ENCODE data around the gene PNRC2. TPM values are rescaled to one million over a fixed set of nuclear protein-coding genes. Genes with fewer than 3 reads are reported as not detected.

PNRC2 gene
- total and polyA plus RNA-seq, 10 of the 15 experiments (the other 5 are each of a cell fraction or from before 2014, with no cell fraction given), result 106 to 205 (median 163) TPM

GRCh38 chr1:23924601-23925000, 35.0 kb upstream of the PNRC2 start (continued):
- no peak for TF ChIP-seq YY1 (IDR thresholded peaks at IDR 0.05; ENCODE audit: low read depth, low read length)
- no peak for TF ChIP-seq ZBED1 (IDR thresholded peaks at IDR 0.05; ENCODE audit: borderline replicate concordance)

- ChIA-PET SMC1A (ENCODE audit: uncharacterized antibody, unreplicated experiment) (interaction anchor here (1.3 kb wide), 1 partner anchor 31 kb away, joined by 4 read pairs; no protein-coding TSS in a partner anchor), CTCF (interaction anchor here (0.6 to 1.1 kb wide), 2 partner anchors 103 to 1258 kb away, joined by 3 read pairs; no protein-coding TSS in a partner anchor), POLR2A (interaction anchor here (0.6 kb wide), 2 partner anchors 103 to 721 kb away, joined by 3 read pairs; no protein-coding TSS in a partner anchor), RAD21 (ENCODE audit: unreplicated experiment) (interaction anchor here (0.7 to 1.6 kb wide), 2 partner anchors 14 to 127 kb away, joined by 3 read pairs; no protein-coding TSS in a partner anchor)
- BruUV-seq (replicated peaks), result no TSS peak
- TF ChIP-seq BACH1 (IDR thresholded peaks at IDR 0.05; ENCODE audit: borderline replicate concordance) (no peak), POLR2A (IDR thresholded peaks at IDR 0.05; ENCODE audit: low read depth, low read length) (no peak), NKRF (conservative IDR thresholded peaks at IDR 0.05) (no peak), ZZZ3 (IDR thresholded peaks at IDR 0.05; ENCODE audit: control insufficient read depth, insufficient read length, low read depth) (no peak)
- in situ Hi-C loops (cut with MboI), result no loop called here
- 68% methylated on average over 3 of the region's 3 CpGs for WGBS (ENCODE audit: insufficient coverage, insufficient replicate concordance, low lambda C conversion rate, missing lambda C conversion rate)
- Histone ChIP-seq H3K36me3 (ENCODE audit: control insufficient read depth in 2 of 2, insufficient read depth in 2 of 2, low read length in 1 of 2) (no peaks in the 10 kb centered on the region), H3K27ac (ENCODE audit: control insufficient read depth, insufficient read depth) (no peak overlapping the region), H3K9me3 (replicated peaks; ENCODE audit: control insufficient read depth, insufficient read depth, low read length) (no peaks in the 10 kb centered on the region), H3K9ac (ENCODE audit: control insufficient read depth, insufficient read depth, low read length) (no peak overlapping the region), H2AFZ (ENCODE audit: control insufficient read depth, low read depth, low read length) (no peak overlapping the region), H4K20me1 (ENCODE audit: control insufficient read depth, insufficient read depth) (no peaks in the 10 kb centered on the region), H3K27me3 (replicated peaks in 1 of 2; ENCODE audit: control insufficient read depth in 2 of 2, insufficient read depth in 2 of 2, low read length in 1 of 2) (no peaks in the 10 kb centered on the region), H3K4me2 (ENCODE audit: control insufficient read depth, insufficient read depth) (no peak overlapping the region), H3K4me1 (ENCODE audit: control insufficient read depth, insufficient read depth, low read length) (no peaks in the 10 kb centered on the region), H3K79me2 (ENCODE audit: control insufficient read depth, insufficient read depth, low read length) (no peaks in the 10 kb centered on the region), H3K4me3 (no peak overlapping the region)
- DNase-seq (ENCODE audit: low read depth, low spot score) (no peak), FAIRE-seq (no peak), ATAC-seq (no peak)
- intact Hi-C loops (cut with micrococcal nuclease; ENCODE audit: unreplicated experiment), result no loop called here
Measured at GRCh38 chr1:23925279-23925678, 34.3 kb upstream of the PNRC2 start.
